ENCODE measurements around the gene TLR5. TPM values are rescaled to one million over a fixed set of nuclear protein-coding genes. Genes with fewer than 3 reads are reported as not detected.

The TLR5 gene
- total RNA-seq, 2 experiments from 2014 or later: 0.15 to 0.23 TPM

- H3K4me1 Mint-ChIP-seq: peaks cover 7% of the 10 kb centered on the region
- H3K27me3 Mint-ChIP-seq: peaks cover 7% of the 10 kb centered on the region
- no peaks in the 10 kb centered on the region for H3K9me3 Mint-ChIP-seq
- H3K36me3 Mint-ChIP-seq (ENCODE audit: low read depth): no peaks in the 10 kb centered on the region
- ChIA-PET CTCF (interaction anchor here (0.8 to 5.6 kb wide), 23 partner anchors 9 to 658 kb away, joined by 3 to 87 read pairs (median 5); partner anchors contain the start of genes SUSD4 and TLR5), POLR2A (interaction anchor here (1.2 kb wide), 1 partner anchor 11 kb away, joined by 3 read pairs; no protein-coding TSS in a partner anchor)
- no peak overlapping the region for H3K27ac Mint-ChIP-seq
- no peak for DNase-seq
- H3K4me3 Mint-ChIP-seq: no peak overlapping the region
Measured at GRCh38 chr1:223123011-223123610, 19.9 kb downstream of the TLR5 start.

DNA sequence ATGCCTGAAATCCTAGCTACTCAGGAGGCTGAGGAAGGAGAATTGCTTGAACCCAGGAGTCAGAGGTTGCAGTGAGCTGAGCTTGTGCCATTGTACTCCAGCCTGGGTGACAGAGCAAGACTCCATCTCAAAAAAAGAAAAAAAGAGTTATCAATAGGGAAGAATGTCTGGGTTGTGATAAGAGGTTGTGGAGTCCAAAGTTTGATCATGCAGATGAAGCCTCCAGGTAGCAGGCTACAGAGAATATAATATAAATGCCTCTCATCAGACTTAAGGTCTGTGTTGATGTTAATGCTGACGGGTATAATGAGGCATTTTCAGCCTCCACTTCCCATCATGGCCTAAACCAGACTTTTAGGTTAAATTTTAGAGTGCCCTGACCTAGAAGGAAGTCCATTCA lies 24.6 kb downstream of the TLR5 start:
- H3K27ac Mint-ChIP-seq: no peak overlapping the region
- H3K27me3 Mint-ChIP-seq: peaks cover 5% of the 10 kb centered on the region
- POLR2A ChIA-PET: no interaction called here
- no peaks in the 10 kb centered on the region for H3K36me3 Mint-ChIP-seq (ENCODE audit: low read depth)
- no peaks in the 10 kb centered on the region for H3K9me3 Mint-ChIP-seq
- H3K4me1 Mint-ChIP-seq: peaks cover 2% of the 10 kb centered on the region
- CTCF ChIA-PET: interaction anchor here (1.1 kb wide), 1 partner anchor 15 kb away, joined by 5 read pairs; no protein-coding TSS in a partner anchor
- no peak overlapping the region for H3K4me3 Mint-ChIP-seq
- DNase-seq: no peak

DNA sequence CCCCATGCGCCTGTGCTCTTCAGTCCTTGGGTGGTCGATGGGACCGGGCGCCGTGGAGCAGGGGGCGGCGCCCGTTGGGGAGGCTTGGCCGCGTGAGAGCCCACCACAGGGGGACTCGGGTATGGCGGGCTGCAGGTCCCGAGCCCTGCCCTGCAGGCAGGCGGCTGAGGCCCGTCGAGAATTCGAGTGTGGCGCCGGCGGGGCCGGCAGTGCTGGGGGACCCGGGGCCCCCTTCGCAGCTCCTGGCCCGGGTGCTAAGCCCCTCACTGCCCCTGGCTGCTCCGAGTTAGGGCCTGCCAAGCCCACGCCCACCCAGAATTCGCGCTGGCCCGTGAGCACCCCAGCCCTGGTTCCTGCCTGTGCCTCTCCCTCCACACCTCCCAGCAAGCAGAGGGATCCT lies 26.1 kb downstream of the TLR5 start:
- POLR2A ChIA-PET: no interaction called here
- H3K9me3 Mint-ChIP-seq: no peaks in the 10 kb centered on the region
- H3K27ac Mint-ChIP-seq: no peak overlapping the region
- no peak for DNase-seq
- H3K36me3 Mint-ChIP-seq (ENCODE audit: low read depth): no peaks in the 10 kb centered on the region
- no peak overlapping the region for H3K4me3 Mint-ChIP-seq
- H3K27me3 Mint-ChIP-seq: no peaks in the 10 kb centered on the region
- CTCF ChIA-PET: no interaction called here
- no peaks in the 10 kb centered on the region for H3K4me1 Mint-ChIP-seq

DNA sequence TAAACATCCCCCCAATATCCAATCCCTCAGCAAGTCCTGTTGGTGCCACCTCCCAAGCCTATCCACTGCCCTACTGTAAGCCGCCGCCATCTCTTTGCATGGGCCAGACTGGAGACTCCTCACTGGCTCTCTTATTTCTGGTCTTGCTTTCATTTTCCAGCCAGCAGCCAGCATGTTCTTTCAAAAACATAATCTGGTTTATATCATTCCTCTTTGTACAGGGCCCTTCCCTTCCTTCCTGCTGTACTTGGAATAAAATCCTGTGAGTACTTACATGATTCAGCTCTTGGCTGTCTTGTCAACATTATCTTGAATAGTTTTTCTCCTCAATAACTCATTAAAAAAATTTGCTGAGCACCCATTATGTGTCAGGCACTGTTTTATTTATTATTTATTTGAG lies 28.2 kb downstream of the TLR5 start:
- Mint-ChIP-seq H3K27me3 (peaks cover 2% of the 10 kb centered on the region), H3K36me3 (ENCODE audit: low read depth) (no peaks in the 10 kb centered on the region), H3K4me3 (no peak overlapping the region), H3K9me3 (no peaks in the 10 kb centered on the region), H3K4me1 (peaks cover 1% of the 10 kb centered on the region), H3K27ac (no peak overlapping the region)
- POLR2A ChIA-PET: no interaction called here
- CTCF ChIA-PET: interaction anchor here (3.4 kb wide), 1 partner anchor 9 kb away, joined by 15 read pairs; no protein-coding TSS in a partner anchor
- DNase-seq: no peak

- CTCF ChIA-PET: interaction anchor here (0.6 to 0.9 kb wide), 2 partner anchors 13 to 23 kb away, joined by 3 to 4 read pairs; no protein-coding TSS in a partner anchor
Measured at GRCh38 chr1:223110952-223111351, 32.1 kb downstream of the TLR5 start.

DNA sequence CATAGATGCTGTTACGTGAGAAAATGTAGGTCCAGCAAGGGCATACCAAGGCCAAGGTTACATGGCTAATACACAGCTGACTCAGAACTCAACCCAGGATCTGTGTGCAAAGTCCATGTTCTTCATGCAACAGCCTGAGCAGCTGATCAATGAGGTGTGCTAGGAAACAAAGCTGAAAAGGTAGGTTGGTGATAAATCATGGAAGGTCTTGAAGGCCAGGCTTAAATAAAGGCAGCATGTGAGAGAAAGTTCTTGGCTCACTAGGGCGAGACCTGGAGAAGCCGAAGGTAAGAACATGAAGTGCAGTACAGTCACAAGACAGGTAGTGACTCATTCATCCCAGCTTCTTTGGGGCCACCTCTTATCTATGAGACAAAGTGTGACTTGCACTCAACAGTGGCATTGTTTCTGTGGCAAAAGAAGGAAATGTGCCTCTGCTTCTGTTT lies 33.4 kb downstream of the TLR5 start:
- Mint-ChIP-seq H3K36me3 (ENCODE audit: low read depth) (no peaks in the 10 kb centered on the region), H3K27me3 (peaks cover 3% of the 10 kb centered on the region), H3K4me1 (peaks cover 5% of the 10 kb centered on the region), H3K9me3 (no peaks in the 10 kb centered on the region), H3K4me3 (no peak overlapping the region), H3K27ac (no peak overlapping the region)
- CTCF ChIA-PET: interaction anchor here (1.5 kb wide), 1 partner anchor 14 kb away, joined by 5 read pairs; no protein-coding TSS in a partner anchor
- POLR2A ChIA-PET: no interaction called here
- DNase-seq: no peak

More at GRCh38 chr1:223110952-223111351, 32.1 kb downstream of the TLR5 start:
- Mint-ChIP-seq H3K27me3 (peaks cover 3% of the 10 kb centered on the region), H3K4me3 (no peak overlapping the region), H3K9me3 (no peaks in the 10 kb centered on the region), H3K4me1 (peaks cover 5% of the 10 kb centered on the region), H3K36me3 (ENCODE audit: low read depth) (no peaks in the 10 kb centered on the region), H3K27ac (no peak overlapping the region)
- DNase-seq: no peak
- POLR2A ChIA-PET: no interaction called here

GRCh38 chr1:223106856-223107255 lies 36.2 kb downstream of the TLR5 start:
- CTCF ChIA-PET: interaction anchor here (1.3 kb wide), 1 partner anchor 17 kb away, joined by 4 read pairs; no protein-coding TSS in a partner anchor
- Mint-ChIP-seq H3K36me3 (ENCODE audit: low read depth) (no peaks in the 10 kb centered on the region), H3K4me1 (peaks cover 5% of the 10 kb centered on the region), H3K9me3 (no peaks in the 10 kb centered on the region), H3K27ac (no peak overlapping the region), H3K27me3 (peaks cover 5% of the 10 kb centered on the region), H3K4me3 (no peak overlapping the region)
- POLR2A ChIA-PET: no interaction called here
- DNase-seq: no peak

GRCh38 chr1:223105568-223105967 lies 37.5 kb downstream of the TLR5 start:
- Mint-ChIP-seq H3K4me3 (no peak overlapping the region), H3K27ac (no peak overlapping the region), H3K9me3 (peaks cover 6% of the 10 kb centered on the region), H3K27me3 (peaks cover 9% of the 10 kb centered on the region), H3K4me1 (peaks cover 5% of the 10 kb centered on the region), H3K36me3 (ENCODE audit: low read depth) (no peaks in the 10 kb centered on the region)
- ChIA-PET POLR2A (no interaction called here), CTCF (interaction anchor here (2.6 kb wide), 1 partner anchor 18 kb away, joined by 8 read pairs; no protein-coding TSS in a partner anchor)
- no peak for DNase-seq

DNA sequence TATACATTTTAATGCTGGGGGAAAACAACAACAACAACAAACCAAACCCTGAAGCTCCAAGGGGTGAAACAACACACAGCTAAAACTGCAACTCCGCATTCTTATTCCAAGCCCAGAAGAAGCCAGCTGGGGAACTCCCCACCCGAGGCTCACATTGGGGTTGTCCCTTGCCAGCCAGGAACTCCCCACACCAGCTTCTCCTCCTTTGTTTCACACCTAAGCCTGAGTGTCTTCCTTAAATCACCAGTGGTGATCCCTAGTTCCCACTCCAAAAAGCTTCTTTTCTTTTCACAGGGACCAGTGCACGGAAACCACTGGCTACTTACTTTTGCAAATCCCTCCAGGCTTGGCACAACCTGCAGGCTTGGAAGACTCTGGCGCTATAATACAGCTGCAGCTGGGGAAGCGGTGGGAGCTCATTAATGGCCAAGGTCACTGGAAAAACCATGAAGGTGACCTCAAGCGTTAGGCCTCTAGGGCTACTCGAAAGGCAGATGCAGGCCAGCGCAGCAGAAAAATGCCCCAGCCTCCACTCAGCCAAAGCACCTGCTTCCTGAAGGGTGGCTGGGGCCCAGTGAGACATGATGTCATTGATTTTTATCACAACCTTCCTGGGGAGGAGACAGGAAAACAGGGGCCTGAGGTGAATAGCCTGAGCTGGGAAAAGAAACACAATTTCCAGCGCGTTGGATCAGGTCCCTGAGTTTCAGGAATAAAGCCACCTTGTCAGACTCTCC lies 40.1 kb downstream of the TLR5 start:
- Mint-ChIP-seq H3K36me3 (ENCODE audit: low read depth) (no peaks in the 10 kb centered on the region), H3K4me1 (no peaks in the 10 kb centered on the region), H3K27ac (no peak overlapping the region), H3K9me3 (peaks cover 6% of the 10 kb centered on the region), H3K27me3 (peaks cover 10% of the 10 kb centered on the region), H3K4me3 (no peak overlapping the region)
- CTCF ChIA-PET: interaction anchor here (0.7 to 1.9 kb wide), 2 partner anchors 27 to 449 kb away, joined by 3 to 6 read pairs; no protein-coding TSS in a partner anchor
- POLR2A ChIA-PET: no interaction called here
- DNase-seq: no peak

GRCh38 chr1:223097713-223098112 lies 45.3 kb downstream of the TLR5 start:
- Mint-ChIP-seq H3K27ac (no peak overlapping the region), H3K27me3 (peaks cover 9% of the 10 kb centered on the region), H3K36me3 (ENCODE audit: low read depth) (no peaks in the 10 kb centered on the region), H3K4me1 (no peaks in the 10 kb centered on the region), H3K4me3 (no peak overlapping the region), H3K9me3 (peaks cover 6% of the 10 kb centered on the region)
- ChIA-PET POLR2A (no interaction called here), CTCF (interaction anchor here (1.8 kb wide), 1 partner anchor 7 kb away, joined by 8 read pairs; no protein-coding TSS in a partner anchor)
- DNase-seq: no peak

- Mint-ChIP-seq H3K27me3 (peaks cover 4% of the 10 kb centered on the region), H3K36me3 (ENCODE audit: low read depth) (no peaks in the 10 kb centered on the region), H3K9me3 (no peaks in the 10 kb centered on the region), H3K4me1 (no peaks in the 10 kb centered on the region), H3K4me3 (no peak overlapping the region), H3K27ac (no peak overlapping the region)
- POLR2A ChIA-PET: no interaction called here
- DNase-seq: no peak
- CTCF ChIA-PET: interaction anchor here (0.6 kb wide), 1 partner anchor 212 kb away, joined by 3 read pairs; no protein-coding TSS in a partner anchor
Measured at GRCh38 chr1:223095870-223096269, 47.2 kb downstream of the TLR5 start.

DNA sequence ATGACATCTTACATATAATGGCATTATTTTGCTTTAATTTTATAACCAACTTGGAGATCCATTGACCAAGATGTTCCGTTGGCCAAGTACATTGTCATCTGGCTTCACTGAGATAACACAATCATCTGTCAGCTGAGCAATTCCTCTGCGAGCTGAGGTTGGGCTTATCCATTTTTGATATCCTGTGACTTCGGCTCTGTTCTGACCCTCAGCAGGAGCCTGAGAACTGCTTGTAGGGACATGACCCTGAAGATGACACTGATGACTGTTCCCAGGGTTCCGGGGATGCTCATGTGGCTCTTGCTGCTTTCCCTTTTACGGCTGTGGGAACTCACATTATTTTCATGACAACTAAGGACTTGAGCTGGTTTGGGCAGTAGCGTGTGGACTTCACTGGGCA lies 51.2 kb downstream of the TLR5 start:
- no peak overlapping the region for H3K4me3 Mint-ChIP-seq

DNA sequence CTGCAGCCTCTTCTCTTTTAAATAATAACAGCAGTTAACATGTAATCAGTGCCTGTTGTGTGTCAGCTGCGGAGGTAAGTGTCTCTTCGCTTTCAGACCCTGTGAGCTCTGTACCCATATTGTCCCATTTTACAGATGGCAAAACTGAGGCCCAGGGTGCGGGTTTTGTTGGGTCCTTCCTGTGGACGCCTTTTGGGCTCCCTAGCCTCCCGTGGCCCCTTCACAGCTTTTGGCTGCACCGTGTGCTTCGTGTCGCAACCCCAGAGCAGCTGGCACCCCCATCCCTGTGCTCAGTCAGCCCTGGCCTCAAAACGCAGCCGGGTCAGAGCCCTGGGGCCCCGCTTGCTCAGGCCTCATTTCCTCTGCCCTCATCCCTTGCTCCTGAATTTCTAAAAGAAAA lies 53.8 kb downstream of the TLR5 start:
- H3K9me3 Mint-ChIP-seq: no peaks in the 10 kb centered on the region
- ChIA-PET CTCF (interaction anchor here (0.8 to 2.5 kb wide), 11 partner anchors 12 to 624 kb away, joined by 3 to 27 read pairs (median 6); no protein-coding TSS in a partner anchor), POLR2A (no interaction called here)
- H3K27me3 Mint-ChIP-seq: no peaks in the 10 kb centered on the region
- H3K4me1 Mint-ChIP-seq: no peaks in the 10 kb centered on the region
- no peak overlapping the region for H3K4me3 Mint-ChIP-seq
- H3K36me3 Mint-ChIP-seq (ENCODE audit: low read depth): no peaks in the 10 kb centered on the region
- no peak for DNase-seq
- no peak overlapping the region for H3K27ac Mint-ChIP-seq

More for the DNA sequence above, 51.2 kb downstream of the TLR5 start:
- H3K9me3 Mint-ChIP-seq: no peaks in the 10 kb centered on the region
- H3K27ac Mint-ChIP-seq: no peak overlapping the region
- H3K27me3 Mint-ChIP-seq: no peaks in the 10 kb centered on the region
- ChIA-PET CTCF (no interaction called here), POLR2A (no interaction called here)
- H3K36me3 Mint-ChIP-seq (ENCODE audit: low read depth): no peaks in the 10 kb centered on the region
- H3K4me1 Mint-ChIP-seq: no peaks in the 10 kb centered on the region
- DNase-seq: no peak
